Ureter (tissue), 1 donor: Measurements from ENCODE around the gene PRDM11. TPM values are rescaled to one million over a fixed set of nuclear protein-coding genes. Genes with fewer than 3 reads are reported as not detected.

ENCODE experiments used
- DNase-seq: peaks from one replicate; pipeline ENCODE4 v3.0.0-alpha.2; 2020; ENCODE audit warnings: low spot score
- total RNA-seq: library from RNA; stranded (reverse); gene quantifications from one replicate; pipeline ENCODE4 v1.2.4, GENCODE V29; 2023
- donor health status: DM: yes; HTN: yes; CAD: no.

PRDM11 gene
- total RNA-seq, 1 donor from 2014 or later = 35.3 TPM

DNA sequence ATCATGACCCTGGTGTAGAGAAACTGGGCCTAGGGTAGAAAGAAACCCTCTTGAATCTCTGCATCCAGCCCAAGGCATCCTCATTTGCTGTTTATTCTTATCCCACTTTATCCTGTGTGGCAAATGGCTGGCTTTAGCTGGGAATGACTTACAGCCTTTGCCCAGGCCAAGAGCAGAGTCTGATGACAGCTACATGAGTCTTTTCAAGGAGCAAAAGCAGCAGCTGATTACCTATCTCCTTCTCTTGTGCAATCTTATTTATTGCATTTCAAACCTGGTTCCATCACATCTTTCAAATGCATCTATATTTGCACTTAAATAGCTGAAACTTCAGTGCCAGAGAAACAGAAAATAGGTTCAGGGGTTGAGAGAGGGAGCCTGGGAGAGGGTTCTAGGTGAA lies 113.6 kb downstream of the PRDM11 start:
- no peak for DNase-seq

DNA sequence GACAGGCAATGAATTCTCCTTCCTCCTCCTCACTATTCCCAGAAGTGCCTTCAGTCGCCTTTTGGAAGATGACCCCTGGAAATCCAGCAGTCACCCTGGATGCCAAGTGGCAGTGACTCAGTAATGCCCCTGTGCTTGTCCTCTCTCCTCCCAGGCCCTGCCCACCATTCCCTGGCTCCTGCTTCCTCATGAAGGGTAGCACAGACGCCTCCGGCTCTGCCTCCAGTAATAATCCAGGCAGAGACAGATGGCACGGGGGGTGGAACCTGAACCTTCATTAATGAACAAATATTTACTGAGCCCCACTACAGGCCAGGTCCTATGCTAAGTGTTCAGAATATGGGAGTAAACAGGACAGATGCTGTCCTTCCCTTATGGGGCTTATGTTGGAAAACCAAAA lies 116.5 kb downstream of the PRDM11 start:
- DNase-seq = no peak

DNA sequence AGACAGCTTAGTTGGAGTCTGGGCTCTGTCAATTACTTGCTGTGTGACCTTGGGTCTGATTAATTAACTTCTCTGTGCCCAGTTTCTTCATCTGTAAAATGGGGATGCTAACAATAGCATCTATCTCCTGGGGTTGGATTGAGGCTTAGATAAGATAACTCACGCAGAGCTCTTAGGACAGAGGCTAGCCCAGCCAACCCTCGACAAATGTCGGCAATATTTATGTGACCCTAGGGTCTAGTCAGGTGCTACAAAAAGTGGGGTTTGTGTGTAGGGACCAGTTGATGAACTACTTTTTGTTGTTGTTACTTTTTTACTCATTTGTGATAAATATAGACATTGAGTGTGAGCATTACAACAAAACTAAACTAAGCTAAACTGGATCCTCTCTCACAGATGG lies 117.3 kb downstream of the PRDM11 start:
- DNase-seq = no peak

DNA sequence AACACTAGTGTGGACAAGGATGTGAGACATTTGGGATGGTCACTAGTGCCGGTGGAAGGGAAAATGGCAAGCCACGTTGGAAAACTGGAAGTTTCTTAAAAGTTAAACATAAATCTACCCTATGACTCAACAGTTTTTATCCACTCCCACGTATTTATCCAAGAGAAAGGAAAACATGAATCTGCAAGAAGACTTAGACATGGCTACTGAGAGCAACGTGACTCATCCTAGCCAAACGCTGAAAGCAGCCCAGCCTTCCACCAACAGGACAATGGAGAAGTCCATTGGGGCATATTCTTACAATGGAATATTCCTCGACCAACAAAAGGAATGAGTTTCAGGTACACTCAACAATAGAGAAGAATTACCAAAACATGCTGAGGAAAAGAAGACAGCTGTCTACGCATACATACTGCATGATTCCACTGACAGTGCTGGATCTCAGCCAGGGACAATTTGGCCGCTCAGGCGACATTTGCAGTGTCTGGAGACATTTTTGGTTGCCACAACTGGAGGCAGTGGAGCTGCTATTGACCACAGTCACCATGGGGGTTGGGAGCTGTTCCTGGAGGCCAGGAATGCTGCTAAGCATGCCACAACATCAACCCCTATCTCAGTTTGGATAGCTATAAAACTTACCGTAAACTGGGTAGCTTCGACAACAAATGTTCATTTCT lies 118.5 kb downstream of the PRDM11 start:
- DNase-seq = no peak

DNA sequence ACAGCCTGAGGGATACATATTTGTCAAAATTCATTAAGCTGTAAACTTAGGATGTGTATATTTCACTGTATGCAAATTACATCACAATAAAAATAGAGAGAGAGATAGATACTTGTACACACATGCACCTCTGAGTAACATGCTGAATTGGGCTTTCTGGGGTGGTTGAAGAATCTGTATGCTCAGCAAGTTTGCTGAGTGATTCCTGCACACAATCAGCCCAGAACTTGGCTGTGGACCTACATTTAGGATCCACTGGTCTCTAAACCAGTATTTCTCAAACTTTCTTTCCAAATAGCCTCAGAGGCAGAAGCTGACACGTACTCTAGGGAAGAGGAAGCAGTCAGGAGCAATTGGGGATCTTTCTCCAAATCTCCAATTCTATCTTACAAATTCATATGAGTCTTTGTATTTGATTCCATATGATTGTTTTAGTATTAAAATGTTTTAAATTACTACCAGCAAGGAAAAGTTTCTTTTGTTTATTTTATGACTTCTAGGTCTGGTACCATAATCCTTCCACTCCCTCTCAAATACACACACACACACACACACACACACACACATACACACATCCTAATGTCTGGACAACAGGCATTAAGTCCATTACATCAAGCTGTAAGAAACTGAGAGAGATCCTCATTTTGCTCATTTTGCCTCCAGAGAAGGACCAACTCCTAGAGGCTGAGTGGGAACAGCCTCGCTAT lies 119.7 kb downstream of the PRDM11 start:
- DNase-seq = no peak

DNA sequence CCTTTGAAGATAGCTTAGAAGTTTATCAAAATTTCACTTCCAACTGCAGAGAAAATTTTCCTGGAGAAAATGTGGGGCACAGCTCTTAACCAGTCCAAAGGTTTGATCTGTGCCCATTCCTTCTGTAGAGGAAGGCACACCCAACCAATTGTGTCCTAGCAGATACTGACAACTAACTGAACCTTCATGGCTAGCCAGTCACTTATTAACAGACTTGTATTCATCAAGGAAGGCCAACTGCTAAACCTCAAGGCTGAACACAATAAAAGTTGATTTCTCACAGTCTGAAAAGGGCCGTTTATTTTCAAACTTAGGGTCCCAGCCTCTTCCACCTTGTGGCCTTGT lies 120.2 kb downstream of the PRDM11 start:
- DNase-seq = no peak

DNA sequence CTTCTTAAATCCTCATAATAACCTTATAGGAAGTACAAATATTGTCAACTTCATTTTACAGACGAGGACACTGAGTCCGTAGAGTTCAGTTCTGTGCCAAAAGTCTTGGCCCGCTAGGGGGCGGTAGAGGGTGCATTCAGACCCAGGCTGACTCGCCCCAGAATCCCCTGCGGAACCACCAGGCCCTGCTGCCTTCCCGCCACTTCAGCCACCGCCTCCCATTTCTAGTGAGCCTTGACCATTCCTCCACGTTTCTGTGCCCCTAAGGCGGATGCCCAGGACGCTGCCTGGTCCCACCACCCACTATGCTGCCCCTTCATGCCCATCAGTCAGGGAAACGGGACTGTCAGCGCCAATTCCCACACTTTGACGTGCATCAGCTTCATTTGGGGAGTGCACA lies 120.6 kb downstream of the PRDM11 start:
- DNase-seq = no peak

DNA sequence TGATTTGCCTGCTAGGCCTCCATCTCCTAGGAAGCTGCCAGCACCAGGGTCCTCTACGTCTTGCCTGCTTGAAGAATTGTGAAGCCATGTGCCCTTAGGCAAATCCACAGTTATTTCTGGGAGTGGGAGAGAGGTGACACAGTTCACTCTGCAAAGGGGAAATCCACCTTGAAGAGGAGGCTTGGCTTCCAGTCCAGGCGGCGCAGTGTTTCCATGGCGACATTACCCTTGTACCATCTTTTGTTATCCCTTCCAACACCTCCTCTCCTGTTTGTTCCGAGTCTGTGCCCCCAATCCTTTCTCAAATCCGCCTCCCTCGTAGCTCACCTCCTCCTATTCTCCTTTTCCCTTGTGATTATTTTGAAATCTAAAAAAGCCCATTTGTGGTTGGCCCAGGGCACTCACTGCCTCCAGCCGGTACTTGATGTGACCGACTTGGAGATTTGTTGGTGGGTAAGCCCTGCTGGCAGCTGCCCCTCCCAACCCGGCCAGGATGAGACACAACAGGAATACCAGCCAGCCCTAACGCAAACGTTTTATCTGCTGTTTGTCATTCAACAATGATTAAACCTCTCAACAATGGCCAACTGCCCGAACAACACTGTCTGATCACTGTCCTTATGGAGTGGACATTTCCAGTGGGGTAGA lies 121.3 kb downstream of the PRDM11 start:
- no peak for DNase-seq

DNA sequence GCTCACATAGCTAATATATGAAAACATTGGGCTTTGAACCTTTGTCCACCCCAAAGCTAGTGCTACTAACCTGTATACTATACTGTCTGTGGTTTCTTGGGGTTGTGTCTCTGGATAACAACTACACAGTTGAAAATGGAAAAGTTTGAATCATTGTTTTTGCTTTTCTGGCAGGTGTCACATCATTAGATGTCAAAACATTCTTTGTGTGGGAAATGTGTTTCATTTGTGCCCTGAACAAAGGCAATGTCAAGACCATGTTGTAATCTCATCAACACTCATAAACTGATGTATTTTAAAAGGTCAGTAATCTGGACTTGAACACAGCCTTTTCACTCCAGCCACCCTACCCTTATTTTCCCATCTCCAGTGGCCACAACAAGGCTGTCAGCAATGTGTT lies 123.2 kb downstream of the PRDM11 start:
- DNase-seq = no peak

DNA sequence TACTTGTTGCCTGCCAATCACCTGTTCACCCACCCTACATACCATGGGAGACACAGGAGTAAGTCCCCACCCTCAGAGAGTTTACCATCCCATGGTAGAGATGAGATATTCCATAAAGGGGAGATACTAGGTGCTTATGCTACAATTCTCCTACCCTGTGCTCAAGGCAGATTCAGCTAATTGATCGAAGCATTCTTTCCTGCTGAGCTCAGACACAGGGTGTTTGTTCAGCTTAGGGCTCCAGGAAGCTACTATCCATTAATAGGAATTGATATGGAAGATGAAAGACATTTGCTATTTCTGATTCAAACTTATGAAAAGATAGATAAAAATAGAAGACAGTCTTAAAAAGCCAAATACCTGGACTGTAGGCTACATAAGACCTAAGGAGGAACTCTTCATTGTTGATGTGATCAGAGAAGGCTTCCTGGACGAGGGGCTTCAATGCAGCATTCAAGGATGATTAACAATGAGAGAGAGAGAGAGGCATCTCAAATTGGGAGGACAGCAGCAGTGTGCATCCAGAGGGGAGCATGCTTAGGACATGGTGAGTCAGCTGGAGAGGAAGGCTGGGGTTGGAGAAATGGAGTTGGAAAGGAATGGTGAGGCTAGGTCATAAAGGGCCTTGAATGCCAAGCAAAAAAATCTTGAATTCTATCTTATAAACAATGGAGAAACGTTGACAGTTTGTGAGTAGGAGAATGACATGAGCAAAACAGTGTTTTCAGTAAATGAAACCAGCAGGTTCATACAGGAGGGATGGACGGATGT lies 124.7 kb downstream of the PRDM11 start:
- no peak for DNase-seq

DNA sequence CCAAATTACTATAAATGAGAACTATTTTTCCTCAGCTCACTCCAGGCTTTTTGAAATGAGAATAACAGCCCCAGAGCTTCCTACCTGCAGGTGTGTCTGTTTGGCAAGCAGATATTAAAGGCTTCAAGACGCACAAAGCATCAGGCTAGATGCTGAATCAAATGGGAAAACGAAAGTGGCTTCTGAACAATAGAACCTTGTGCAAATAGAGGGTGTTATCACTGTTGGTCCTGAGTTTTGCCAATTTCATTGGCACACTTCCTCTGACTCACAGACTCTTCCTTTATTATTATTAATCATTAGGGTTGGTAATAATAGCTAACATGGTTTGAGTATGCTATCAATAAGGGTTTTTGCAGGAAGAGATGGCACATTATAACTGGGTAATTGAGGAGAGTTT lies 126.3 kb downstream of the PRDM11 start:
- no peak for DNase-seq

DNA sequence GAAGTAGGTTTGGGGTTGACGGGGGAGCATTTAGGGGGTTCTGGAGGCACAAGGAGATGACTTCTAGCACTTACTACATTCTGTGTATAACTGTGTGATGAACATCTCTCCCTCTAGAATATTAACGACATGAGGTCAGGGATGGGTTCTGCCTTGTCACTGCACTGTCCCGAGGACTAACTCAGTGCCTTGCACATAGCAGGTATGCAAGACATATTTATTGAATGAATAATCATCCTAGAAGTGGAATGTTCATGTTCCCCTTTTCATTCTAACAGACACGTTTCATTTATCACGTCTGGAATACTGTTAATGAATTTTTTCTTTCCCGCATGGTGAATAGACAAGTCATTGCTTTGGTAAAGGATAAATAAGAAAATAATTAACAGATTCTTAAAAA lies 127.1 kb downstream of the PRDM11 start:
- no peak for DNase-seq

DNA sequence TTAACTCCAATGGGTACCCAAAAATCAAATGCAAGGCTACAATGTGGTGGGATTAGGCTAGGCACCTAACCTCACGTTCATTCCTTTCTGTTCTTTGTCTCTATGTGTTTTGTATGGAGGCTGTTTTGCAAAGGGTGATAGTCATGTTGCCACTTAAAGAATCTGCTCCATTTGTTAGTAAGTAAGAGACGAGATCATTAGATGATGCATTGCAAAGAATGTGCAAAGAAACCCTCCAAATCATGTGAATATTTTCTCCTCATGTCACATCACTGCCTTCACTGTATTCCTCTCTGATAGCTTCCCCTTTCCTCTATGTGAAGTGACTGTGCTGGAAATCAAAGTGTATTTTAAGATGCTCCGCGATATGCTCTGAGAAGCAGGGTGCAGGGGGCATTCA lies 127.8 kb downstream of the PRDM11 start:
- no peak for DNase-seq

DNA sequence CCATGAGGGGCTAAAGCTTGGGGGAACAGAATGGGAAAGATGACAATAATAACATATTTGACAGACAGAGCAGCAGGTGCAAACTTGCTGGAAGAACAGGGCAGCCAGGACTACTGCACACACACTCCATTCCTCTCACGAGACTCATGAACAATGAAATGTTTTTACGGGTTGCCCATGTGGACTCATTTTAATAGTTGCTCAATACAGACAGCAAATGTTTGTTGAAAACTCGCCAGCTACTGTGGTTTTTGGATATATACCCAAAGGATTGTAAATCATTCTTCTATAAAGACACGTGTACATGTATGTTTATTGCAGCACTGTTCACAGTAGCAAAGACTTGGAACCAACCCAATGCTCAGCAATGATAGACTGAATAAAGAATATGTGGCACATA lies 129.4 kb downstream of the PRDM11 start:
- DNase-seq = no peak

DNA sequence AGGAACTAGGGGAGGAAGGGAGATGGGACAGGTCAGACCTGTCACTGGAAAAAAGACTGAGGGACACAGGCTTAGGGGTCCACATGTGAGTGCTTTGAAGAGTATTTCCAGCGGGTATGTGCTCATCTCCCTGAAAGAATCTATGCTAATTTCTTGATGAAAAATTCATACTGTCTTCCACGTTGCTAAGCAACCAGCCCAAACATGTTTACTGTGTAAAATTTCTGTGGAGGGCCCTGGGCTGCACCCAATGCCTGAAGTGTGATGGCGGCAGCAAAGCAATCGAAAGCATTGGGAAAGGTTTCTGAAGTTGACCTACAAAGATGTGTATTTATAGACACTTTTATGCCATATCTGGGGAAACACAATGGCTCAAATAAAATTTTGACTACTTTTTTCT lies 132.3 kb downstream of the PRDM11 start:
- DNase-seq = no peak

DNA sequence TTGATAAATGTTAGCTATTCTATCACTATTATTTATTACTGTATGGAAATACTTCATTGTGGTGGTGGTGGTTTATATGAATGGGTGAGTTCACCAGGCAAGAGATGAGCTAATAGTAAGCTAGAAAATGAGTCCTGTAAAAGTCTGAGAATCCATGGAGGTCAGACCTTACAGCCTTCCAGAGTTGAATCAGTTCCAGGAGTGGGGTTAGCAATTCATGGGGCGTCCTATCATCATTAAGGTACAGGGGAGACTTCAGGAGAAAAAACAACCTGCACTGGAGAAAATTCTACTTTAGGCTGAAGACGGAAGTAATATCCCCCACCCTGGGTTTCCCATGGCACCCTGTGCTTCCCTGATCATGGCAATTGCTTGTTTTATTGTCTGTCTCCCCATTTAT lies 133.2 kb downstream of the PRDM11 start:
- DNase-seq = no peak

DNA sequence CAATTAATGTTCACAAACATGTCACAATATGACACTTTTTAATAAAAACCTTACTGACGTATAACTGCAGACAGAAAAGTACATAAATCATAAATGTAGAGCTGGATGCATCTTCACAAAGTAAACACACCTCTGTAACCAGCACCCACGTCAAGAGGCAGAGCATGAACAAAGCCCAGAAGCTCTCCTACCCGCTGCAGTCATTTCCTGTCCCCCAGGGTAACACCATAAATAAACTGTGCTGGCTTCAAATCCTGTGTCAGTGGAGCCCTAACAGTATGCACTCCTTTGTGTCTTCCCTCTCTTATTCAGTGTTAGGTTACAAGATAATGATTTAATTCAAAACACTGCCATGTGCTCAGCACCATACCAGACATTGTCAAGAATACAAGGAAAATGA lies 134.0 kb downstream of the PRDM11 start:
- DNase-seq = no peak

DNA sequence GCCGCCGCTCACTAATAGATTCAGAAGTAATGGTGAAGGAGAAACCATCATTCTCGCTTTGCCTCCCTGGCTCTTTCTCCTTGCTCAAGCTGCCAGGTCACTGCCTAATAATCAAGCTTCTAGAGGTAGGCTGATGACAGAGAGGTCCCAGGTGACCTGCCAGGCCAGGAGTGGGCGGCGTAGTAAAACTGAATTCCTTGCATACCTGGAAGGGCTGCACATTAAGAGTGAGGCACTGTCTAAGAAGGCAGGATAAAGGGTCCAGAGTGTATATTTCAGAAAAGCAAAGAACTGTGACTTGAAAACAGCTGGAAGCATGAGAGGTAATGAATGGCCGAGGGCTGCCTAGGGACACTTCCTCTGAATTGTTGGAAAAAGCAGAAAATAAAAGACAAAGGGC lies 135.6 kb downstream of the PRDM11 start:
- no peak for DNase-seq
